ENCODE data around the gene CROCC. TPM values are rescaled to one million over a fixed set of nuclear protein-coding genes. Genes with fewer than 3 reads are reported as not detected.
A peak's percentile ranks its signal among the peaks of the same experiment; 100 is the strongest.

Gene CROCC
- total RNA-seq, 4 donors from 2014 or later = 10.2 to 73.5 (median 32.9) TPM

DNA sequence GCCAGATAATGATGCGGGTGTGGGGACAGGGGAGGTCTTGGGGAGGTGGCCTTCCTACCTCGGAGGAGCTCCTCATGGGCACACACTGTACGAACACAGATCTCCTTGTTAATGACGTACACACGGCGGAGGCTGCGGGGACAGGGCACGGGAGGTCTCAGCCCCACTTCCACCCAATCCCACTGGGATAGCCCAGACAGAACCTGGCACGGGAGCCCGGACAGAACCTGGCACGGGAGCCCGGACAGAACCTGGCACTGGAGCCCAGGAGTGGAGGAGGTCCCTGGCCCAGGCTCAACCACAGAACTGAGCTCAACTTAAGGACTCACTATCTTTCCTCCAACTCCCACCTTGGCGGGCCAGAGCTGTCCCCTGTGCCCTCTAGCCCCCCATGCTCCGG, 53.5 kb downstream of the CROCC start:
- H3K27me3 ChIP-seq = no peaks in the 10 kb centered on the region
- no peak overlapping the region for H3K4me3 ChIP-seq
- H3K36me3 ChIP-seq = no peaks in the 10 kb centered on the region
- TF ChIP-seq, protein P1, sequence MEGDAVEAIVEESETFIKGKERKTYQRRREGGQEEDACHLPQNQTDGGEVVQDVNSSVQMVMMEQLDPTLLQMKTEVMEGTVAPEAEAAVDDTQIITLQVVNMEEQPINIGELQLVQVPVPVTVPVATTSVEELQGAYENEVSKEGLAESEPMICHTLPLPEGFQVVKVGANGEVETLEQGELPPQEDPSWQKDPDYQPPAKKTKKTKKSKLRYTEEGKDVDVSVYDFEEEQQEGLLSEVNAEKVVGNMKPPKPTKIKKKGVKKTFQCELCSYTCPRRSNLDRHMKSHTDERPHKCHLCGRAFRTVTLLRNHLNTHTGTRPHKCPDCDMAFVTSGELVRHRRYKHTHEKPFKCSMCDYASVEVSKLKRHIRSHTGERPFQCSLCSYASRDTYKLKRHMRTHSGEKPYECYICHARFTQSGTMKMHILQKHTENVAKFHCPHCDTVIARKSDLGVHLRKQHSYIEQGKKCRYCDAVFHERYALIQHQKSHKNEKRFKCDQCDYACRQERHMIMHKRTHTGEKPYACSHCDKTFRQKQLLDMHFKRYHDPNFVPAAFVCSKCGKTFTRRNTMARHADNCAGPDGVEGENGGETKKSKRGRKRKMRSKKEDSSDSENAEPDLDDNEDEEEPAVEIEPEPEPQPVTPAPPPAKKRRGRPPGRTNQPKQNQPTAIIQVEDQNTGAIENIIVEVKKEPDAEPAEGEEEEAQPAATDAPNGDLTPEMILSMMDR (IDR thresholded peaks at IDR 0.05) = no peak
- TF ChIP-seq POLR2A (IDR thresholded peaks at IDR 0.05) = no peak
- H3K27ac ChIP-seq = peak overlapping the region in 1 of 2 donors; percentile 87
- intact Hi-C loops (cut with DNase I; ENCODE audit: low total_unique reads) = no loop called here
- H3K9me3 ChIP-seq = no peaks in the 10 kb centered on the region
- H3K4me1 ChIP-seq = peaks cover 0 to 11% of the 10 kb centered on the region in 2 donors
- no peak for DNase-seq

DNA sequence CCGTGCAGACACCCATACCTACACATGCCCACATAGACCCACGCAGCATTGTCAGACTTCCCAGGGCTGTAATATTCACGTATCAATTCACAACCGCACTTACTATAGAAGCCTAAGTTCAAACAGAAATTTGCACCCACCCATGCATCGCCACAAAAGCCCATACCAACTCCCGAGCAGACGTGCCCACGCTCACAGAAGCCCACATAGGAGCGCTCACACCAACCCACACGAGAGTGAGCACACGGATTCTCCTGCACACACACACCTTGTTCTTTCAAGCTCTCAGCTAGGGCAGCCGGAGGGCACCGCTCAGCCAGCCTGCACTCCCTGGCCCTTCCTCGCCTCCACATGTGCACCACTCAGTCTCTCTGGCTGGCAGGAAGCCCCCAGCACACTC, 54.1 kb downstream of the CROCC start:
- no peak for TF ChIP-seq POLR2A (IDR thresholded peaks at IDR 0.05)
- TF ChIP-seq, protein P1 (IDR thresholded peaks at IDR 0.05) = no peak
- intact Hi-C loops (cut with DNase I; ENCODE audit: low total_unique reads) = no loop called here
- peaks cover 0 to 11% of the 10 kb centered on the region in 2 donors for H3K4me1 ChIP-seq
- DNase-seq = no peak
- no peaks in the 10 kb centered on the region for H3K36me3 ChIP-seq
- H3K27ac ChIP-seq = peak overlapping the region in 1 of 2 donors; percentile 87
- no peaks in the 10 kb centered on the region for H3K27me3 ChIP-seq
- H3K4me3 ChIP-seq = no peak overlapping the region
- no peaks in the 10 kb centered on the region for H3K9me3 ChIP-seq

DNA sequence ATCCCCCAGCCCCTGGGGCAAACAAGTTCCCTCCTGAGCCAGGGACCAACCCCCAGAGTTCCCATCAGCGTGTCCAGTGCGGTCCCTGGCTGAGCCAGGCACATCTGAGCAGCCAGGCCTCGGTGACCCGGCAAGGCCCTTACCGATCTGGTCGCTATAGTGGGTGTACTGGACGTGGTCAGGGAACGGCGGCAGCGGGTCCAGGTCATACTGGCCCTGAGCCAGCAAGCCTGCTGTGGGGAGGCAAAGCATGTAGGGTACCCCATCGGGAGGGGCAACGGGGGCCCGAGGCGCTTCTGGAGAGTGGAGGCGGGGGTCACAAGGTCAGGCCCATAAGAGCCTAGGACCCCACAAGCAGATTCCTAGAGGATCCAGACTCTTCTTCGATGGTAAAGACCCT, 55.2 kb downstream of the CROCC start:
- Histone ChIP-seq H3K4me3 (no peak overlapping the region), H3K4me1 (peaks cover 0 to 3% of the 10 kb centered on the region in 2 donors), H3K27ac (peak overlapping the region in 1 of 2 donors; percentile 87), H3K9me3 (no peaks in the 10 kb centered on the region), H3K36me3 (no peaks in the 10 kb centered on the region), H3K27me3 (no peaks in the 10 kb centered on the region)
- no peak for DNase-seq
- no peak for TF ChIP-seq POLR2A (IDR thresholded peaks at IDR 0.05)
- TF ChIP-seq, protein P1 (IDR thresholded peaks at IDR 0.05) = no peak
- intact Hi-C loops (cut with DNase I; ENCODE audit: low total_unique reads) = no loop called here

DNA sequence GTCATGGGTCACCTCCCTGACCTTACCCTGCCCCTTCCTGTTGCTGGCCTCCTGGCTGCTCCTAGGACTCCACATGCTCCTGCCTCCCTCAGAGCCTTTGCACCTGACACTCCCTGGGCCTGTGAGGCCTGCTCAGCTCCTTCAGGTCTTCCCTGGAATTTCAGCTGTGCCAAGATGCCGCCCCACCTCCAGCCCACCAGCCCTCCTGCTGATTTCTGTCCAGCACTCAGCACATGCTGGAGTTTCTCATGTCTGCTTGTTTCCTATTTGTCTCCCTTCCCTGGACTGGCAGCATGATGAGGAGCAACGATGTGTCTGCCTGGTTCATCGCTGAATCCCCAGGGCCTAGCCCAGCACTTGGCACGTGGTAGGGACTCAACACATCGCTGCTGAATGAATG, 55.6 kb downstream of the CROCC start:
- no peaks in the 10 kb centered on the region for H3K36me3 ChIP-seq
- H3K27me3 ChIP-seq = no peaks in the 10 kb centered on the region
- no peaks in the 10 kb centered on the region for H3K9me3 ChIP-seq
- DNase-seq = no peak
- intact Hi-C loops (cut with DNase I; ENCODE audit: low total_unique reads) = no loop called here
- peak overlapping the region in 1 of 2 donors; percentile 87 for H3K27ac ChIP-seq
- no peak for TF ChIP-seq POLR2A (IDR thresholded peaks at IDR 0.05)
- TF ChIP-seq, protein P1 (IDR thresholded peaks at IDR 0.05) = no peak
- no peak overlapping the region for H3K4me3 ChIP-seq
- no peaks in the 10 kb centered on the region for H3K4me1 ChIP-seq

DNA sequence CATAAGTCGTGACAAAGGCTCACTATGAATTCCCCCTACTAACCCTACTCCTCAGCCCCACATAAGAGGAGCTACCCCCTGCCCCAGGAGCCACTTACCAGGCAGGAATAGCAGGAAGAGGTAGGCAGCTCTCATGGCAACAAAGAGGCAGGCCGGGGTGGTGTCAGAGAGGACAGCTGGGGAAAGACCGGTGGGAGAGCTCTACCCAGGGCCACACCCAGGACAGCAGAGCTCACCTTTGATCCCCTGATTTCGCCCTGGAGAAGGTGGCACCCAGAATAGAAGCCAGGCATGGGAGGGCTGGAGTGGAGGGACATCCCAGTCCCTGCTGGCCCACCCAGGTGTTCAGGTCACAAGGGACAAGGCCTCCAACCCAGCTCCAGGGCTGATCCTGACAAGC, 56.4 kb downstream of the CROCC start:
- intact Hi-C loops (cut with DNase I; ENCODE audit: low total_unique reads) = no loop called here

More for the DNA sequence above, 56.4 kb downstream of the CROCC start:
- Histone ChIP-seq H3K27ac (peak overlapping the region; percentile 87 to 96), H3K4me3 (no peak overlapping the region), H3K4me1 (no peaks in the 10 kb centered on the region), H3K27me3 (no peaks in the 10 kb centered on the region), H3K9me3 (no peaks in the 10 kb centered on the region), H3K36me3 (no peaks in the 10 kb centered on the region)
- TF ChIP-seq, protein P1 (IDR thresholded peaks at IDR 0.05) = no peak
- TF ChIP-seq POLR2A (IDR thresholded peaks at IDR 0.05) = no peak
- no peak for DNase-seq

Measured in uterus (tissue), 4 donors.